Naive B cell (primary cell): ENCODE measurements around the gene PSEN2. TPM values are rescaled to one million over a fixed set of nuclear protein-coding genes. Genes with fewer than 3 reads are reported as not detected.

ENCODE experiments used
- ATAC-seq, 2 donors: fragments of 150-1000 bp; cut with Tn5 transposase; 2 replicates each; pipeline ENCODE4 v1.10.0; 2021; ENCODE audit warnings: low read depth in 2 of 2, mild to moderate bottlenecking in 2 of 2, moderate library complexity in 2 of 2
- DNase-seq: peaks from one replicate; pipeline ENCODE4 v3.0.0; 2022
- H3K27ac Mint-ChIP-seq, 6 donors: one replicate each; pipeline ENCODE4 v1.8.0; 2020 to 2022; ENCODE audit warnings: mild to moderate bottlenecking in 6 of 6, mixed read lengths in 6 of 6, moderate library complexity in 5 of 6, inconsistent platforms in 2 of 6
- H3K27me3 Mint-ChIP-seq, 3 donors: one replicate each; pipeline ENCODE4 v1.8.0; 2021 to 2022; ENCODE audit warnings: mixed read lengths in 3 of 3, mild to moderate bottlenecking in 1 of 3
- H3K36me3 Mint-ChIP-seq, 2 donors: one replicate each; pipeline ENCODE4 v1.8.0; 2020 to 2022; ENCODE audit warnings: mixed read lengths in 2 of 2, inconsistent platforms in 1 of 2, mild to moderate bottlenecking in 1 of 2
- H3K4me1 Mint-ChIP-seq, 3 donors: one replicate each; pipeline ENCODE4 v1.8.0; 2020 to 2022; ENCODE audit warnings: mixed read lengths in 3 of 3, inconsistent platforms in 1 of 3, mild to moderate bottlenecking in 1 of 3, moderate library complexity in 1 of 3
- H3K4me3 Mint-ChIP-seq, 8 donors: one replicate each; pipeline ENCODE4 v1.8.0; 2020 to 2022; ENCODE audit warnings: mild to moderate bottlenecking in 8 of 8, mixed read lengths in 8 of 8, moderate library complexity in 8 of 8, inconsistent platforms in 2 of 8
- H3K9me3 Mint-ChIP-seq, 7 donors: one replicate each; pipeline ENCODE4 v1.8.0; 2020 to 2022; ENCODE audit warnings: mixed read lengths in 7 of 7, mild to moderate bottlenecking in 5 of 7, inconsistent platforms in 2 of 7, moderate library complexity in 1 of 7
- polyA plus RNA-seq, 6 donors: library from polyadenylated mRNA; unstranded; fragments of 300-500 nt; fragmentation: Illumina TruSeq; gene quantifications; one replicate each; pipeline ENCODE4 v1.2.3, GENCODE V29; 2021; ENCODE audit warnings: low read depth in 6 of 6

PSEN2 gene
- polyA plus RNA-seq, 6 donors from 2014 or later = 5.5 to 15.0 (median 10.3) TPM

DNA sequence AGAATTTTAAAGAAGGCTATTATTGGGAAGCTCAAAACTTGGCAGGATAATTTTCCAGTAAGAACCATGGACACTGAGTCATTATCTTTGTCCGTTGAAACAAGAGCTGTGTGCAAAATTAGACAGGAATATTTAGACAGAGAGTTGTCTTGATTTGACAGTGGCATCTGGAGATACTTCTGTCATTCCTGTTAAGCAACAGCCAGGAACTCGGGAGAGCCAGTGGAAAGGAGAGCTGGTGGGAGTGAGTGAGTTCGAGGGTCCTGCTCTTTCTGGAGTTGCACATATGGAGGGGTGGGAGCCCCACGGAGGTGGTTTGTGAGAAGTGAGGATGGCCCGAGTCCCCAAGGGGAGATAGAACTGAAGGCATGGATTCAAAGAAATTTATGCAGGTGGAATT lies 72.7 kb downstream of the PSEN2 start:
- Mint-ChIP-seq H3K9me3 (peaks cover 0 to 5% (median 2%) of the 10 kb centered on the region in 7 donors), H3K27ac (peak overlapping the region in 3 of 6 donors; percentile 16 to 73 (median 66)), H3K4me1 (peaks cover 57 to 80% (median 76%) of the 10 kb centered on the region in 3 donors), H3K4me3 (peak overlapping the region in 4 of 8 donors; percentile 20 to 95 (median 68)), H3K27me3 (no peaks in the 10 kb centered on the region), H3K36me3 (peaks cover 3 to 4% of the 10 kb centered on the region in 2 donors)
- ATAC-seq (no peak), DNase-seq (no peak)

DNA sequence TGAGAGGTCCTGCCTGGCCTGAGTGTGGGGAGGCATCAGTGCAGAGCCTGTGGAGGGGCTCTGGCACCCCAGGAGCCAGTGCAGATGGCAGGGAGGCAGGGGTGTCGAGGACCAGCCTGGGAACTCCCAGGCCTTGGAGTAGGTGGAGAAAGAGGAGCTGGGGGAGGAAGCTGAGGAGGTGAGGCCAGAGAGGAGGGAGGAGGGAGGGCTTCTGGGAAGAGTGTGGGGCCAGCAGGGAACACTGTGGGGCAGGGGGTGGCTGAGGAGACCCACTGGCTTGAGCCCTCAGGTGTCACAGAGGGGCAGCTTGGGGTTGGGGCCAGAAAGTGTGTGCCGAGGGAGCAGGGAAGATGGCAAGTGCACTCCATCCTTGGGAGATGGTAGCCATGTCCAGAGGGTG lies 73.5 kb downstream of the PSEN2 start:
- ATAC-seq (no peak), DNase-seq (no peak)
- peaks cover 6 to 11% of the 10 kb centered on the region in 2 donors for H3K36me3 Mint-ChIP-seq
- H3K9me3 Mint-ChIP-seq = peaks cover 0 to 6% (median 4%) of the 10 kb centered on the region in 7 donors
- no peaks in the 10 kb centered on the region for H3K27me3 Mint-ChIP-seq
- H3K4me3 Mint-ChIP-seq = peak overlapping the region in 2 of 8 donors; percentile 19 to 95
- H3K27ac Mint-ChIP-seq = peak overlapping the region in 5 of 6 donors; percentile 22 to 89 (median 77)
- peaks cover 59 to 82% (median 79%) of the 10 kb centered on the region in 3 donors for H3K4me1 Mint-ChIP-seq

DNA sequence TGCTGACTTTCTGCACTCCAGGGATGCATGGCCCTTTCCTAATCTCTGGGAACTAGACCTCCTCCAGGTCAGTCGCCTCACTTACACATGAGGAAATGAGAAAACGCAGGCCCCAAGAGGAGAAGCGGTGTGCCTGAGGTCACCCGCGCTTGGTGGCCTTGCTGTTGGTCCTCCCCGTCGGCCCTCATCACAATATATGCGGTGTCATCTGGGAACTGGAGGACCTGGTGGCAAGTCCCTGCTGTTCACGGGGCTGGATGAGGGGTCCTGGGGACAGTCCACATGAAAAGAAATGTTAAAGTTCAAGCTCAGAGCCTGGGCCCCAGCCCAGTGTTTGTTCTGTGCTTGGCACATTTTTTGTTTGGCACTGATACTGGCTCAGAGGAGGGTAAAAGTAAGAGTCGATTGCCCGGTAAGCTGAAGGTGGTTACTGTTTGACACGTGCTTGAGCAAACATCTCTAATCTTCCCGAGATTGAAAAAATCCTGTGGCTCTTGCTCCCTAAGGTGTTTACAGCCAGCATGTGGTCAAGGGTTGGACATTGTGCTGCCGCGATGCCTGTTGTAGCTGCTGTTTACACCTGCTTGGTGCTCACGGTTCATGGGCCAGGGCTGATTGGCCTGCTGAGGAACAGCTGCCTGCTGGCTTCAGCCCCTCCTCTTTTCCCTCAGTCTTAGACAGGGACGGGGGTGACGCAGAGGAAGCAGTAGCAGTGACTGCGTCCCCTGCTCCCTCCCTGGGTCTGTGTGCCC lies 74.9 kb downstream of the PSEN2 start:
- H3K9me3 Mint-ChIP-seq = peaks cover 0 to 6% (median 4%) of the 10 kb centered on the region in 7 donors
- H3K27me3 Mint-ChIP-seq = no peaks in the 10 kb centered on the region
- peaks cover 64 to 90% (median 88%) of the 10 kb centered on the region in 3 donors for H3K4me1 Mint-ChIP-seq
- DNase-seq (no peak), ATAC-seq (no peak)
- peaks cover 6 to 14% of the 10 kb centered on the region in 2 donors for H3K36me3 Mint-ChIP-seq
- peak overlapping the region in 3 of 6 donors; percentile 11 to 27 (median 20) for H3K27ac Mint-ChIP-seq
- H3K4me3 Mint-ChIP-seq = peak overlapping the region in 5 of 8 donors; percentile 16 to 75 (median 54)

Other genes with a start within 250 kb of the PSEN2 start
- 10 to 100 TPM; 24.5 to 48.9 (median 34.1) TPM for gene ITPKB, start 131.3 kb upstream of the PSEN2 start, polyA plus RNA-seq
- gene COQ8A, start 69.7 kb downstream of the PSEN2 start, polyA plus RNA-seq = 10 to 100 TPM; 35.7 to 63.4 (median 53.9) TPM